ENCODE results near the gene ACSL4. TPM values are rescaled to one million over a fixed set of nuclear protein-coding genes. Genes with fewer than 3 reads are reported as not detected.
"Not testable (repeated sequence)": the region's sequence is repeated elsewhere in the genome, so short reads cannot be mapped to it uniquely, and the experiment has no call there.

The ACSL4 gene
- total and polyA plus RNA-seq, 5 donors from 2014 or later = 13.4 to 32.2 (median 16.7) TPM

DNA sequence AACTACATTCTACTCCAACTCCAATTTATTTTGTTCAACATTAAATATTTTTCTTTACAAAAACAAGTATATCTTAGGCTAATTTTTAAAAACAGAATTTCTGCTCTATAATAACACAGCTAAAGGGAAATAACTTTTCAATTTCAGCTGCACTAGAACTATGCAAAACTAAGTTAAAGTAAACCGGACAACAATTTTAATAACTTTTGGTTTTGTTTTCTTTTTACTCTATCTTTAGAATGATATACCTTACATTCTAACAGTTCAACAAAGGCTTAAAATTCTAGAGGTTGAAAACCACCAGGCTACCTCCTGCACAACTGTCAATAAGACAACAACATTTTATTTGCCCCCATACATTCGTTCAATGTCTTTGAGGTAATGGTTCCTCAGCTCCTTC lies 89.4 kb downstream of the ACSL4 start:
- Histone ChIP-seq H3K4me1 (ENCODE audit: control insufficient read depth, insufficient read depth, low read length, poor library complexity, severe bottlenecking) (peaks cover 6% of the 10 kb centered on the region), H3K27ac (ENCODE audit: insufficient read depth, low read length, poor library complexity, severe bottlenecking) (no peak overlapping the region), H3K36me3 (ENCODE audit: control insufficient read depth, insufficient read depth, low read length) (peaks cover 3% of the 10 kb centered on the region), H3K4me3 (ENCODE audit: low read depth, low read length) (no peak overlapping the region), H3K27me3 (ENCODE audit: control insufficient read depth, insufficient read depth, low read length) (no peaks in the 10 kb centered on the region), H3K9me3 (ENCODE audit: control insufficient read depth in 2 of 2, low read length in 2 of 2) (no peaks in the 10 kb centered on the region)
- H3K36me3 Mint-ChIP-seq = no peaks in the 10 kb centered on the region
- no peak overlapping the region for H3K4me3 Mint-ChIP-seq
- H3K27me3 Mint-ChIP-seq = no peaks in the 10 kb centered on the region
- ATAC-seq (ENCODE audit: low read depth in 2 of 2) (no peak), DNase-seq (no peak)
- no peak overlapping the region for H3K27ac Mint-ChIP-seq
- peaks cover 0 to 2% (median 0%) of the 10 kb centered on the region in 7 donors for H3K9me3 Mint-ChIP-seq
- H3K4me1 Mint-ChIP-seq = peaks cover 8 to 20% (median 13%) of the 10 kb centered on the region in 4 donors

DNA sequence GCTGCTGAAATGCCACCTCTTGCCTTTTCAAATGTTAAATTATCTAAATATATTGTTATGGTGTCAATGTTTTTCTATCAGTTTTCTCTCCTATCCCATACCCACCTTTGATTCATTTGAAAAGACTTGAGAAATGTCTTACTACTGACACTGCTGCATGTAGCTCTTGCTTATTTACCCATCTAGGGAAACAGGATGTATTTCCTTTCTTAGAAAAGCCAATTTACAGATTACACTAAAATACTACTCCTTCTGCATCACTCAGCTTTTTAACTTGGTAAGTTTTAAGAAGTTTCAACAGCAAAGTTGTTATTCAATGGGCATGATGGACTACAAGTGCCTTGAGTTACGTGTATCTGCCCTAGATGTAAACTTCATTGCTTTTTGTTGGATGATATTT lies 94.9 kb downstream of the ACSL4 start:
- H3K9me3 ChIP-seq (ENCODE audit: control insufficient read depth in 2 of 2, low read length in 2 of 2) = no peaks in the 10 kb centered on the region
- peaks cover 6% of the 10 kb centered on the region for H3K4me1 ChIP-seq (ENCODE audit: control insufficient read depth, insufficient read depth, low read length, poor library complexity, severe bottlenecking)
- H3K4me3 Mint-ChIP-seq = no peak overlapping the region
- ATAC-seq (ENCODE audit: low read depth in 2 of 2) = peak in 1 of 2 donors; percentile 52
- H3K27me3 Mint-ChIP-seq = no peaks in the 10 kb centered on the region
- no peaks in the 10 kb centered on the region for H3K36me3 Mint-ChIP-seq
- peak overlapping the region in 1 of 3 donors; percentile 60 for H3K27ac Mint-ChIP-seq
- peaks cover 10 to 20% (median 14%) of the 10 kb centered on the region in 4 donors for H3K4me1 Mint-ChIP-seq
- H3K27ac ChIP-seq (ENCODE audit: insufficient read depth, low read length, poor library complexity, severe bottlenecking) = no peak overlapping the region
- peak overlapping the region; percentile 34 for H3K4me3 ChIP-seq (ENCODE audit: low read depth, low read length)
- H3K9me3 Mint-ChIP-seq = peaks cover 0 to 2% (median 0%) of the 10 kb centered on the region in 7 donors
- no peaks in the 10 kb centered on the region for H3K27me3 ChIP-seq (ENCODE audit: control insufficient read depth, insufficient read depth, low read length)
- H3K36me3 ChIP-seq (ENCODE audit: control insufficient read depth, insufficient read depth, low read length) = peaks cover 3% of the 10 kb centered on the region
- DNase-seq = peak in 1 of 3 donors; percentile 59

DNA sequence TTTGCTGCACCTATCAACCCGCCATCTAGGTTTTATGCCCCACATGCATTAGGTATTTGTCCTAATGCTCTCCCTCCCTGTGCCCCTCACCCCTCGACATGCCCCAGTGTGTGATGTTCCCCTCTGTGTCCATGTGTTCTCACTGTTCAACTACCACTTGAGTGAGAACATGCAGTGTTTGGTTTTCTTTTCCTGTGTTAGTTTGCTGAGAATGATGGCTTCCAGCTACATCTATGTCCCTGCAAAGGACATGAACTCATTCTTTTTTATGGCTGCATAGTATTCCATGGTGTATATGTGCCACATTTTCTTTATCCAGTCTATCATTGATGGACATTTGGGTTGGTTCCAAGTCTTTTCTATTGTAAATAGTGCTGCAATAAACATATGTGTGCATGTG lies 95.6 kb downstream of the ACSL4 start:
- H3K27ac Mint-ChIP-seq = not testable (repeated sequence)

DNA sequence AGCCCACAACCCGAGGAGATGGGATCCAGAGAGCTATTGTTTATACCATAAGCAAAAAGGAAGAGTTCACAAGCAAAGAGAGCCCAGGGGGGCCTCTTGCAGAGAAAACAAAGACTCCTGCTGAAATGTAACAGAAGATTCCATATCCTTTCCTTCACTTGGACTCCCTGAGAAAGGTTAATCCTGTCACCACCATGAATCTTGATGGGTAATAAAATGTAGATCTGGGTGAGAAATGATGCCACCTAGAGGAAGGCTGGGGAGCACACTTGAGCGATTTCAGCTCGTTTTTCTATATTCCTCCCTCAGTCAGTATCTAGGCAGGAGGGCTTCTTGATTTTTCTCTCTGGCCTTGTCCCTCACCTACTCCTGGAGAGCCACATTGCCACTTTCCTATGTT lies 97.9 kb downstream of the ACSL4 start:
- ATAC-seq (ENCODE audit: low read depth in 2 of 2) (no peak), DNase-seq (peak in 1 of 3 donors; percentile 34)
- Mint-ChIP-seq H3K27ac (peak overlapping the region in 1 of 3 donors; percentile 79), H3K4me1 (peaks cover 10 to 17% (median 12%) of the 10 kb centered on the region in 4 donors), H3K4me3 (no peak overlapping the region), H3K36me3 (no peaks in the 10 kb centered on the region), H3K27me3 (no peaks in the 10 kb centered on the region), H3K9me3 (no peaks in the 10 kb centered on the region)
- Histone ChIP-seq H3K9me3 (ENCODE audit: control insufficient read depth in 2 of 2, low read length in 2 of 2) (no peaks in the 10 kb centered on the region), H3K27ac (ENCODE audit: insufficient read depth, low read length, poor library complexity, severe bottlenecking) (no peak overlapping the region), H3K27me3 (ENCODE audit: control insufficient read depth, insufficient read depth, low read length) (no peaks in the 10 kb centered on the region), H3K4me1 (ENCODE audit: control insufficient read depth, insufficient read depth, low read length, poor library complexity, severe bottlenecking) (peaks cover 6% of the 10 kb centered on the region), H3K4me3 (ENCODE audit: low read depth, low read length) (no peak overlapping the region), H3K36me3 (ENCODE audit: control insufficient read depth, insufficient read depth, low read length) (no peaks in the 10 kb centered on the region)

More for the DNA sequence above, 95.6 kb downstream of the ACSL4 start:
- H3K36me3 Mint-ChIP-seq; H3K4me1 ChIP-seq (ENCODE audit: control insufficient read depth, insufficient read depth, low read length, poor library complexity, severe bottlenecking); H3K36me3 ChIP-seq (ENCODE audit: control insufficient read depth, insufficient read depth, low read length); H3K27ac ChIP-seq (ENCODE audit: insufficient read depth, low read length, poor library complexity, severe bottlenecking); ATAC-seq (ENCODE audit: low read depth in 2 of 2); DNase-seq; H3K27me3 ChIP-seq (ENCODE audit: control insufficient read depth, insufficient read depth, low read length); H3K4me3 Mint-ChIP-seq; H3K27me3 Mint-ChIP-seq; H3K4me3 ChIP-seq (ENCODE audit: low read depth, low read length); H3K9me3 Mint-ChIP-seq; H3K9me3 ChIP-seq (ENCODE audit: control insufficient read depth in 2 of 2, low read length in 2 of 2): not testable (repeated sequence)
- peaks cover 10 to 20% (median 14%) of the 10 kb centered on the region in 4 donors for H3K4me1 Mint-ChIP-seq

DNA sequence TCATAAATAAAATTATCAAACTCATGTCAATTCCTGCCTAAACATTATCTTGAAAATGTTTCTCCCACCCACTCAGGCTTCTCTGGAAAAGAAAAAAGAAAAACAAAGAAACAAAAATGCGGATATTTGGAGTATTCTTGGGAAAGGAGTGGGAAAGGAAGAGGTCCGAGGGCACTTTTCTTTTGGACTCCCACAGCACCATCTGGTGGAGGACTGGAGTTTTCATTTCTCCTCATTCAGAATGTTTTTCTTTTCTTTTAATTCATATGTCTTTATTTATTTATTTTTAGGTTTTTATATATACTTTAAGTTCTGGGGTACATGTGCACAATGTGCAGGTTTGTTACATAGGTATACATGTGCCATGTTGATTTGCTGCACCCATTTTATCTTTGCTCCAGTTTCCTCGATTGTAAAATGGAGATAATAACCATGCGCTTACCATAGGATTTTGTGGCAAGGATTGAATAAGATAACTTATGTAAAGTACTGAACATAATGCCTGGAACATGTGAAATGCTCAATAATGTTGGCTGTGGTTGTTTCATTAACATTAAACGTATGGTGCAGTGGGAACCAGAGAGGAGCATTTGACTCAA lies 100.1 kb downstream of the ACSL4 start:
- Mint-ChIP-seq H3K4me3 (no peak overlapping the region), H3K27ac (no peak overlapping the region), H3K27me3 (no peaks in the 10 kb centered on the region), H3K36me3 (peaks cover 3% of the 10 kb centered on the region), H3K9me3 (no peaks in the 10 kb centered on the region), H3K4me1 (peaks cover 0 to 3% (median under 1%) of the 10 kb centered on the region in 4 donors)
- Histone ChIP-seq H3K27ac (ENCODE audit: insufficient read depth, low read length, poor library complexity, severe bottlenecking) (no peak overlapping the region), H3K36me3 (ENCODE audit: control insufficient read depth, insufficient read depth, low read length) (no peaks in the 10 kb centered on the region), H3K4me1 (ENCODE audit: control insufficient read depth, insufficient read depth, low read length, poor library complexity, severe bottlenecking) (no peaks in the 10 kb centered on the region), H3K4me3 (ENCODE audit: low read depth, low read length) (no peak overlapping the region), H3K9me3 (ENCODE audit: control insufficient read depth in 2 of 2, low read length in 2 of 2) (no peaks in the 10 kb centered on the region), H3K27me3 (ENCODE audit: control insufficient read depth, insufficient read depth, low read length) (no peaks in the 10 kb centered on the region)
- DNase-seq (peak in 1 of 3 donors; percentile 7), ATAC-seq (ENCODE audit: low read depth in 2 of 2) (no peak)

DNA sequence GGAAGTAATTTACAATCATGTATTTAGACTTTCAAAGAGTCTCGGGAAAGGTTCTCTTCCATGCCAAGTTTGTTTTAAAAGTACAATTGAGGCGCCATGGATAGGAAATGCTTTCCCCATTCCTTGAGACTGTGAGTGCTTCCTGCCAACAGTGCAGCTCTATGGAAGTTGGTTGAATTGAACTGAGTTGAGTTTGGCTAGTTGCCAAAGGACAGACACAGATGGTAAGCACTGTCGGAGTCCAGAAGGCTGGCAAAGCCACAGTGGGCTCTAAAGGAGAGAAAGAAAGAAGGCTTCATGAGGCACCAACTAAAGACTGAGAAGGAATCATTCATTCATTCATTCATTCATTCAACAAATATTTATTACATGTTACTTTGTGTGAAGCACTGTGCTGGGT lies 103.7 kb downstream of the ACSL4 start:
- ATAC-seq (ENCODE audit: low read depth in 2 of 2) (no peak), DNase-seq (no peak)
- peaks cover 0 to 3% (median 0%) of the 10 kb centered on the region in 7 donors for H3K9me3 Mint-ChIP-seq
- Histone ChIP-seq H3K4me1 (ENCODE audit: control insufficient read depth, insufficient read depth, low read length, poor library complexity, severe bottlenecking) (no peaks in the 10 kb centered on the region), H3K9me3 (ENCODE audit: control insufficient read depth in 2 of 2, low read length in 2 of 2) (no peaks in the 10 kb centered on the region), H3K4me3 (ENCODE audit: low read depth, low read length) (no peak overlapping the region), H3K27me3 (ENCODE audit: control insufficient read depth, insufficient read depth, low read length) (no peaks in the 10 kb centered on the region), H3K27ac (ENCODE audit: insufficient read depth, low read length, poor library complexity, severe bottlenecking) (no peak overlapping the region), H3K36me3 (ENCODE audit: control insufficient read depth, insufficient read depth, low read length) (no peaks in the 10 kb centered on the region)
- H3K36me3 Mint-ChIP-seq = peaks cover 3% of the 10 kb centered on the region
- no peak overlapping the region for H3K4me3 Mint-ChIP-seq
- H3K4me1 Mint-ChIP-seq = no peaks in the 10 kb centered on the region
- H3K27ac Mint-ChIP-seq = no peak overlapping the region
- no peaks in the 10 kb centered on the region for H3K27me3 Mint-ChIP-seq

DNA sequence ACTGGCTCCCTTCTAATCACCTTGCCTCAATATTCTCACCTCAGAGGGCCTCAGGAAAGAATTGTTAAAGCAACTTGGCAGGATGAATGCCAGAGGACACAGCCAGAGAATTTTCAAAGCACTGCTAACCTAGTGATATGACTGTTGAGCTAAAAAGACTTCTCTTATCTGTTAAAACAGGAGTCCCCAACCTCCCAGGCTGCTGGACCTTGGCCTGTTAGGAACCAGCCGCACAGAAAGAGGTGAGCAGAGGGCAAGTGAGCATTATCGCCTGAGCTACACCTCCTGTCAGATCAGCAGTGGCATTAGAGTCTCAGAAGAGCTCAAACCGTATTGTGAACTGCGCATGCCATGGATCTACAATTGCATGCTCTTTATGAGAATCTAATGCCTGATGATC lies 106.4 kb downstream of the ACSL4 start:
- Mint-ChIP-seq H3K4me3 (no peak overlapping the region), H3K27ac (no peak overlapping the region), H3K4me1 (no peaks in the 10 kb centered on the region), H3K36me3 (peaks cover 3% of the 10 kb centered on the region), H3K9me3 (peaks cover 0 to 3% (median 0%) of the 10 kb centered on the region in 7 donors), H3K27me3 (no peaks in the 10 kb centered on the region)
- no peaks in the 10 kb centered on the region for H3K4me1 ChIP-seq (ENCODE audit: control insufficient read depth, insufficient read depth, low read length, poor library complexity, severe bottlenecking)
- ATAC-seq (ENCODE audit: low read depth in 2 of 2) (no peak), DNase-seq (no peak)
- no peaks in the 10 kb centered on the region for H3K9me3 ChIP-seq (ENCODE audit: control insufficient read depth in 2 of 2, low read length in 2 of 2)
- no peak overlapping the region for H3K27ac ChIP-seq (ENCODE audit: insufficient read depth, low read length, poor library complexity, severe bottlenecking)
- no peaks in the 10 kb centered on the region for H3K27me3 ChIP-seq (ENCODE audit: control insufficient read depth, insufficient read depth, low read length)
- no peak overlapping the region for H3K4me3 ChIP-seq (ENCODE audit: low read depth, low read length)
- no peaks in the 10 kb centered on the region for H3K36me3 ChIP-seq (ENCODE audit: control insufficient read depth, insufficient read depth, low read length)

Data from CD4-positive, CD25-positive, alpha-beta regulatory T cell (primary cell).